ENCODE measurements around the gene RAD54L.

The RAD54L gene

DNA sequence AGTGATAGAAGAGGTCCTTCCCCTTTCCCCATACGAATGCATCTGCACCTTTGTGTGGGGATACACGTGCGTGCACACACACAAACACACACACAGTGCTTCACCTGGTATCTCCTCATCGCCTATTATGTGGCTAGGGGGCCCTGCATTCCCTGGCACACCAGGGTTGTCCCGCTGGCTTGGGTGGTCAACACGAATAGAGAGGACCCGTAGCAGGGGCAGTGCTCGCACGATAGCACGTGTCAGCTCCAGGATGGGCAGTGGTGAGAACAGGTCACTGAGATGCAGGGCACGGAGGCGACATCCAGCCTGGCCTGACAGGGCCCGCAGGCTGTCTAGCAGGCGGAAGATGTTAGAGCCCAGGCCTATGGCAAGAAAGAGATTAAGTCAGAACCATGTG, 33.5 kb downstream of the RAD54L start:
- Histone ChIP-seq H3K4me3 (ENCODE audit: insufficient read depth, low read length, poor library complexity, severe bottlenecking) (no peak overlapping the region), H3K4me2 (ENCODE audit: low read depth, low read length, poor library complexity, severe bottlenecking) (no peak overlapping the region), H2AFZ (ENCODE audit: low read depth, low read length, severe bottlenecking) (no peak overlapping the region), H3K36me3 (ENCODE audit: low read length) (peaks cover 4% of the 10 kb centered on the region; the same call in 1 of the 2 replicates), H3K27me3 (ENCODE audit: low read length) (no peaks in the 10 kb centered on the region), H3F3A (ENCODE audit: insufficient read depth) (0 out of 2 replicates have a peak, but pooled peaks cover 4% of the 10 kb centered on the region), H4K20me1 (ENCODE audit: low read depth, low read length) (no peaks in the 10 kb centered on the region), H3K9ac (ENCODE audit: low read length) (no peak overlapping the region), H3K79me2 (ENCODE audit: insufficient read depth, low read length) (no peaks in the 10 kb centered on the region), H3K9me3 (ENCODE audit: insufficient read depth, low read length) (no peaks in the 10 kb centered on the region), H3K27ac (ENCODE audit: low read depth, low read length) (no peak overlapping the region), H3K9me2 (replicated peaks; ENCODE audit: insufficient read depth, low read length) (no peaks in the 10 kb centered on the region)
- TF ChIP-seq, protein P1, sequence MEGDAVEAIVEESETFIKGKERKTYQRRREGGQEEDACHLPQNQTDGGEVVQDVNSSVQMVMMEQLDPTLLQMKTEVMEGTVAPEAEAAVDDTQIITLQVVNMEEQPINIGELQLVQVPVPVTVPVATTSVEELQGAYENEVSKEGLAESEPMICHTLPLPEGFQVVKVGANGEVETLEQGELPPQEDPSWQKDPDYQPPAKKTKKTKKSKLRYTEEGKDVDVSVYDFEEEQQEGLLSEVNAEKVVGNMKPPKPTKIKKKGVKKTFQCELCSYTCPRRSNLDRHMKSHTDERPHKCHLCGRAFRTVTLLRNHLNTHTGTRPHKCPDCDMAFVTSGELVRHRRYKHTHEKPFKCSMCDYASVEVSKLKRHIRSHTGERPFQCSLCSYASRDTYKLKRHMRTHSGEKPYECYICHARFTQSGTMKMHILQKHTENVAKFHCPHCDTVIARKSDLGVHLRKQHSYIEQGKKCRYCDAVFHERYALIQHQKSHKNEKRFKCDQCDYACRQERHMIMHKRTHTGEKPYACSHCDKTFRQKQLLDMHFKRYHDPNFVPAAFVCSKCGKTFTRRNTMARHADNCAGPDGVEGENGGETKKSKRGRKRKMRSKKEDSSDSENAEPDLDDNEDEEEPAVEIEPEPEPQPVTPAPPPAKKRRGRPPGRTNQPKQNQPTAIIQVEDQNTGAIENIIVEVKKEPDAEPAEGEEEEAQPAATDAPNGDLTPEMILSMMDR (IDR thresholded peaks at IDR 0.05; ENCODE audit: insufficient read depth, low read length, poor library complexity, severe bottlenecking): no peak
- no peak for TF ChIP-seq EZH2phosphoT487 (conservative IDR thresholded peaks at IDR 0.05; ENCODE audit: low read length)

DNA sequence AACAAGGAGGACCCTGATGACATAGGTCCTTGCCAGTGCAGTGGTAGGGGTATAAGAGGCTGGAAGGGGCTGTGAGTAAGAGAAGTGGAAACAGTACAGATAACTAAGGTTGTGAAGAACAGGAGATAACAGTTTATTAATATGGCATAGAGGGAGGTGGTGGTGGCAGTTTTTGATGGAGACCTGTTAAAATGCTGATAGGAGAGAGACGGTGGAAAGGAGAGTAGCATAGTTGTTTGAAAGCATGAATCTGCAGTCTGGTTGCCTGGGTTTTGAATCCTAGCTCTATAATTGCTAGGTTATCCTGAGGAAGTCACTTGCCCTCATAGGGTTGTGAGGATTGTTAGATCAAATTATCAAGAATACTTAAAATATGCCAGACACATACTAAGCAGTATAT, 36.5 kb downstream of the RAD54L start:
- no peak for TF ChIP-seq EZH2phosphoT487 (conservative IDR thresholded peaks at IDR 0.05; ENCODE audit: low read length)
- TF ChIP-seq, protein P1 (IDR thresholded peaks at IDR 0.05; ENCODE audit: insufficient read depth, low read length, poor library complexity, severe bottlenecking): no peak
- Histone ChIP-seq H3K9me3 (ENCODE audit: insufficient read depth, low read length) (no peaks in the 10 kb centered on the region), H3K27me3 (ENCODE audit: low read length) (no peaks in the 10 kb centered on the region), H3K9ac (ENCODE audit: low read length) (no peak overlapping the region), H3F3A (ENCODE audit: insufficient read depth) (0 out of 2 replicates have a peak, but pooled peaks cover 4% of the 10 kb centered on the region), H3K4me3 (ENCODE audit: insufficient read depth, low read length, poor library complexity, severe bottlenecking) (no peak overlapping the region), H2AFZ (ENCODE audit: low read depth, low read length, severe bottlenecking) (no peak overlapping the region), H3K79me2 (ENCODE audit: insufficient read depth, low read length) (no peaks in the 10 kb centered on the region), H3K27ac (ENCODE audit: low read depth, low read length) (no peak overlapping the region), H3K9me2 (replicated peaks; ENCODE audit: insufficient read depth, low read length) (no peaks in the 10 kb centered on the region), H3K4me2 (ENCODE audit: low read depth, low read length, poor library complexity, severe bottlenecking) (no peak overlapping the region), H3K36me3 (ENCODE audit: low read length) (no peaks in the 10 kb centered on the region), H4K20me1 (ENCODE audit: low read depth, low read length) (no peaks in the 10 kb centered on the region)

DNA sequence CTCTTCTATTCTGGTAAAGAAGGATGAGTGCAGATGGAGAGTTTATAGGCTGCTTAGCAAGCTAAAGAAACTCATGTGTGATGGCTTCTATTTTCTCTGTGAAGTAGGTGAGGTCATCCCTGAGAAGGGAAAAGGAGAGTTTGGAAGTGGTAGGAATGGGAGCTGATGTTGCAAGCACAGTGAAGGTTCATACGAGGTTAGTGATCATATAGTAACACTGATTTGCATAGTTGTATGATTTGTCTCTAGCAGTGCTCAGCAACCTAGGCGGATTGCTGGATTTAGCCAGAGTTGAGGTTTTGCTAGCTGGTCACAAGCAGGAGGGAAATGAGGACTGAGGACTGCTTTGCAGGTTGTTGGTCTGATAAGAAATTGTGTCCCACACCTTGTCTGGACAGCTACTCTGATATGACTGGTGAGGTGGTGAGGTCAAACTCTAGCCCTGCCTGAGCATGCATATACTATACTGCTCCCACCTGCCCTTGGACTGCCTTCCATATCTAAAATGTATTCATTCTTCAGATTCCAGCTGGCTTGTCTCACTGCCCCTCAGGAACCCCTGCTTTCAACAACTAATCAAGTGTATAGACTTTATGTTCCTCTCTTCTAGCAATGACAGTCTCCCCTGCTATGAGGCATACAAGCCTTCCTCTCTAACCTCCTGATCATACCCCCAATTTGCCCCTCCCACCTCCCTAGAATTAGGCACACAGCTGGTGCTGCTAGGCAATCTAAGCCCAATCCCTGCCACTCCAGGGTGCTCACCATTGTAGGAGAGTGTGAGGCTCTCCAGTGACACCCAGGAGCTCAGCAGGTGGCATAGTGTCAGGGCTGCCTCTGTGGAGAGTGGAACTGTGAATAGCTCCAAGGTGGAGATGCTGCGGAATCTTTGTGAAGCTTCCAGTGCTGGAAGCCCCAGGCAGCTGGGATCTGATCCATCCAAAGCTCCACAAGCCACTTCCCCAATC, 37.3 kb downstream of the RAD54L start:
- Histone ChIP-seq H4K20me1 (ENCODE audit: low read depth, low read length) (no peaks in the 10 kb centered on the region), H3K9me2 (replicated peaks; ENCODE audit: insufficient read depth, low read length) (no peaks in the 10 kb centered on the region), H3K79me2 (ENCODE audit: insufficient read depth, low read length) (no peaks in the 10 kb centered on the region), H3K27ac (ENCODE audit: low read depth, low read length) (no peak overlapping the region), H3K36me3 (ENCODE audit: low read length) (no peaks in the 10 kb centered on the region), H3K9me3 (ENCODE audit: insufficient read depth, low read length) (no peaks in the 10 kb centered on the region), H3K4me3 (ENCODE audit: insufficient read depth, low read length, poor library complexity, severe bottlenecking) (no peak overlapping the region), H3F3A (ENCODE audit: insufficient read depth) (0 out of 2 replicates have a peak, but pooled peaks cover 1% of the 10 kb centered on the region), H2AFZ (ENCODE audit: low read depth, low read length, severe bottlenecking) (no peak overlapping the region), H3K27me3 (ENCODE audit: low read length) (no peaks in the 10 kb centered on the region), H3K4me2 (ENCODE audit: low read depth, low read length, poor library complexity, severe bottlenecking) (no peak overlapping the region), H3K9ac (ENCODE audit: low read length) (no peak overlapping the region)
- TF ChIP-seq EZH2phosphoT487 (conservative IDR thresholded peaks at IDR 0.05; ENCODE audit: low read length): no peak
- TF ChIP-seq, protein P1 (IDR thresholded peaks at IDR 0.05; ENCODE audit: insufficient read depth, low read length, poor library complexity, severe bottlenecking): no peak
